Liver (tissue), 9 donors: ENCODE results near the gene TGM6. TPM values are rescaled to one million over a fixed set of nuclear protein-coding genes. Genes with fewer than 3 reads are reported as not detected.

Source experiments
- DNase-seq: peaks from one replicate; pipeline ENCODE4 v3.0.0-alpha.2; 2017; ENCODE audit warnings: low spot score
- H3K27ac ChIP-seq, 2 donors: one replicate each; pipeline ENCODE4 v1.7.0; 2013; ENCODE audit warnings: inconsistent platforms in 2 of 2, low read length in 2 of 2, control low read depth in 1 of 2, low read depth in 1 of 2, mild to moderate bottlenecking in 1 of 2
- H3K27me3 ChIP-seq, 4 donors: one replicate each; pipeline versions ENCODE4 v1.6.1 to v1.7.0; 2013; ENCODE audit warnings: low read length in 3 of 4, inconsistent platforms in 1 of 4, mild to moderate bottlenecking in 1 of 4, moderate library complexity in 1 of 4; ENCODE audit not compliant: control insufficient read depth in 4 of 4, insufficient read depth in 4 of 4
- H3K36me3 ChIP-seq, 4 donors: one replicate each; pipeline versions ENCODE4 v1.6.1 to v1.7.0; 2013; ENCODE audit warnings: low read length in 3 of 4, mild to moderate bottlenecking in 3 of 4, low read depth in 1 of 4, moderate library complexity in 1 of 4; ENCODE audit not compliant: control insufficient read depth in 4 of 4, insufficient read depth in 3 of 4
- H3K4me1 ChIP-seq, 4 donors: one replicate each; pipeline versions ENCODE4 v1.6.1 to v1.7.0; 2013; ENCODE audit warnings: low read length in 3 of 4, mild to moderate bottlenecking in 3 of 4, moderate library complexity in 1 of 4; ENCODE audit not compliant: control insufficient read depth in 4 of 4, insufficient read depth in 4 of 4
- H3K4me3 ChIP-seq, 3 donors: one replicate each; pipeline versions ENCODE4 v1.6.1 to v1.7.0; 2013; ENCODE audit warnings: low read length in 3 of 3, control low read depth in 1 of 3, low read depth in 1 of 3, mild to moderate bottlenecking in 1 of 3
- H3K9ac ChIP-seq, 2 donors: one replicate each; pipeline ENCODE4 v1.7.0; 2013; ENCODE audit warnings: low read length in 2 of 2, mild to moderate bottlenecking in 2 of 2, moderate library complexity in 2 of 2, control low read depth in 1 of 2, low read depth in 1 of 2
- H3K9me3 ChIP-seq, 4 donors: one replicate each; pipeline versions ENCODE4 v1.6.1 to v1.7.0; 2013; ENCODE audit warnings: low read length in 3 of 4; ENCODE audit not compliant: control insufficient read depth in 4 of 4
- CTCF ChIP-seq: fragments of 150-350 bp; IDR thresholded peaks from 2 replicates; pipeline ENCODE4 v1.5.1; 2017; ENCODE audit warnings: improper control_type of control experiment, low read depth, low read length; ENCODE audit not compliant: missing input control
- EGR1 ChIP-seq, 2 donors: IDR thresholded peaks; 2 replicates each; pipeline ENCODE4 v1.6.1; 2016 to 2018; ENCODE audit warnings: antibody characterized with exemption in 2 of 2, low read depth in 2 of 2
- FOXA1 ChIP-seq: IDR thresholded peaks from 2 replicates; pipeline ENCODE4 v1.6.1; 2016; ENCODE audit warnings: antibody characterized with exemption
- FOXA2 ChIP-seq: IDR thresholded peaks from 2 replicates; pipeline ENCODE4 v1.6.1; 2016; ENCODE audit warnings: antibody characterized with exemption
- GABPA ChIP-seq, 2 donors: IDR thresholded peaks in 1 of 2; conservative IDR thresholded peaks in 1 of 2; 2 replicates each; pipeline ENCODE4 v1.6.1; 2016; ENCODE audit warnings: antibody characterized with exemption in 2 of 2, mild to moderate bottlenecking in 1 of 2, moderate library complexity in 1 of 2
- HNF4A ChIP-seq, 2 donors: conservative IDR thresholded peaks; 2 replicates each; pipeline ENCODE4 v1.6.1; 2016; ENCODE audit warnings: antibody characterized with exemption in 2 of 2, mild to moderate bottlenecking in 2 of 2
- HNF4G ChIP-seq: IDR thresholded peaks from 2 replicates; pipeline ENCODE4 v1.6.1; 2016; ENCODE audit warnings: antibody characterized with exemption
- JUND ChIP-seq, 2 donors: IDR thresholded peaks; 2 replicates each; pipeline ENCODE4 v1.6.1; 2016; ENCODE audit warnings: antibody characterized with exemption in 2 of 2
- RAD21 ChIP-seq, 2 donors: IDR thresholded peaks; 2 replicates each; pipeline ENCODE4 v1.6.1; 2016; ENCODE audit warnings: antibody characterized with exemption in 2 of 2, mild to moderate bottlenecking in 2 of 2
- RXRA ChIP-seq, 2 donors: IDR thresholded peaks; 2 replicates each; pipeline ENCODE4 v1.6.1; 2017 to 2018; ENCODE audit warnings: antibody characterized with exemption in 2 of 2, mild to moderate bottlenecking in 1 of 2
- SP1 ChIP-seq: IDR thresholded peaks from 2 replicates; pipeline ENCODE4 v1.6.1; 2018; ENCODE audit warnings: antibody characterized with exemption, mild to moderate bottlenecking
- TAF1 ChIP-seq: conservative IDR thresholded peaks from 2 replicates; pipeline ENCODE4 v1.6.1; 2016; ENCODE audit warnings: antibody characterized with exemption, mild to moderate bottlenecking
- YY1 ChIP-seq: IDR thresholded peaks from 2 replicates; pipeline ENCODE4 v1.6.1; 2016; ENCODE audit warnings: antibody characterized with exemption, mild to moderate bottlenecking
- WGBS: extraction: QIAGEN DNeasy Blood & Tissue Kit; methylation state at CpG from one replicate; pipeline ENCODE4 v1.1.7; 2013; 5-methylcytosine and 5-hydroxymethylcytosine counted together
- polyA plus RNA-seq, 2 donors: library from polyadenylated mRNA; stranded (reverse) in 1 of 2; unstranded in 1 of 2; fragments of 200-250 nt in 1 of 2; fragments of >200 nt in 1 of 2; fragmentation: Nextera tagmentation in 1 of 2; extraction: Ambion mirVana in 1 of 2; gene quantifications; one replicate each; pipeline versions ENCODE4 v1.2.1 to v1.2.3, GENCODE V29; 2013 to 2015
- total RNA-seq, 2 donors: library from RNA; depleted of rRNA; stranded (reverse); fragments of >200 nt; gene quantifications; one replicate each; pipeline ENCODE4 v1.2.3, GENCODE V29; 2014
- TF ChIP-seq, protein P1 (sequence below): IDR thresholded peaks from 2 replicates; pipeline ENCODE4 v1.6.1; 2016; ENCODE audit warnings: antibody characterized with exemption
- TF ChIP-seq, protein P2 (sequence below): IDR thresholded peaks from 2 replicates; pipeline ENCODE4 v1.6.1; 2016; ENCODE audit warnings: antibody characterized with exemption
- TF ChIP-seq, protein P3 (sequence below): IDR thresholded peaks from 2 replicates; pipeline ENCODE4 v1.6.1; 2016; ENCODE audit warnings: antibody characterized with exemption
- donor health status: healthy.
- donor health status: healthy.
- donor health status: healthy.
- donor health status: healthy.
- donor health status: healthy.

The TGM6 gene
- total and polyA plus RNA-seq, 4 donors: not detected

- no peaks in the 10 kb centered on the region for H3K36me3 ChIP-seq
- H3K27ac ChIP-seq: no peak overlapping the region
- no peak overlapping the region for H3K9ac ChIP-seq
- peaks cover 0 to 2% (median 0%) of the 10 kb centered on the region in 4 donors for H3K9me3 ChIP-seq
- H3K4me1 ChIP-seq: no peaks in the 10 kb centered on the region
- no peak for DNase-seq
- WGBS: 88% methylated on average over 12 of the region's 12 CpGs
- no peaks in the 10 kb centered on the region for H3K27me3 ChIP-seq
- TF ChIP-seq EGR1 (IDR thresholded peaks at IDR 0.05; ENCODE audit: low read depth in 2 of 2) (no peak), JUND (IDR thresholded peaks at IDR 0.05) (no peak), CTCF (no peak), RXRA (IDR thresholded peaks at IDR 0.05) (no peak), RAD21 (IDR thresholded peaks at IDR 0.05) (no peak), YY1 (no peak), HNF4A (conservative IDR thresholded peaks at IDR 0.05) (no peak), FOXA1 (no peak), FOXA2 (no peak), TAF1 (no peak), SP1 (no peak), GABPA (IDR thresholded peaks at IDR 0.05 in 1 of 2, conservative IDR thresholded peaks at IDR 0.05 in 1 of 2) (no peak), HNF4G (no peak)
- TF ChIP-seq, protein P1, sequence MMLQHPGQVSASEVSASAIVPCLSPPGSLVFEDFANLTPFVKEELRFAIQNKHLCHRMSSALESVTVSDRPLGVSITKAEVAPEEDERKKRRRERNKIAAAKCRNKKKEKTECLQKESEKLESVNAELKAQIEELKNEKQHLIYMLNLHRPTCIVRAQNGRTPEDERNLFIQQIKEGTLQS: no peak
- TF ChIP-seq, protein P2, sequence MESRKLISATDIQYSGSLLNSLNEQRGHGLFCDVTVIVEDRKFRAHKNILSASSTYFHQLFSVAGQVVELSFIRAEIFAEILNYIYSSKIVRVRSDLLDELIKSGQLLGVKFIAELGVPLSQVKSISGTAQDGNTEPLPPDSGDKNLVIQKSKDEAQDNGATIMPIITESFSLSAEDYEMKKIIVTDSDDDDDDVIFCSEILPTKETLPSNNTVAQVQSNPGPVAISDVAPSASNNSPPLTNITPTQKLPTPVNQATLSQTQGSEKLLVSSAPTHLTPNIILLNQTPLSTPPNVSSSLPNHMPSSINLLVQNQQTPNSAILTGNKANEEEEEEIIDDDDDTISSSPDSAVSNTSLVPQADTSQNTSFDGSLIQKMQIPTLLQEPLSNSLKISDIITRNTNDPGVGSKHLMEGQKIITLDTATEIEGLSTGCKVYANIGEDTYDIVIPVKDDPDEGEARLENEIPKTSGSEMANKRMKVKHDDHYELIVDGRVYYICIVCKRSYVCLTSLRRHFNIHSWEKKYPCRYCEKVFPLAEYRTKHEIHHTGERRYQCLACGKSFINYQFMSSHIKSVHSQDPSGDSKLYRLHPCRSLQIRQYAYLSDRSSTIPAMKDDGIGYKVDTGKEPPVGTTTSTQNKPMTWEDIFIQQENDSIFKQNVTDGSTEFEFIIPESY: no peak
- TF ChIP-seq, protein P3, sequence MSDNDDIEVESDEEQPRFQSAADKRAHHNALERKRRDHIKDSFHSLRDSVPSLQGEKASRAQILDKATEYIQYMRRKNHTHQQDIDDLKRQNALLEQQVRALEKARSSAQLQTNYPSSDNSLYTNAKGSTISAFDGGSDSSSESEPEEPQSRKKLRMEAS: no peak
- no peak overlapping the region for H3K4me3 ChIP-seq
Measured at GRCh38 chr20:2394411-2395055, 13.8 kb downstream of the TGM6 start.

DNA sequence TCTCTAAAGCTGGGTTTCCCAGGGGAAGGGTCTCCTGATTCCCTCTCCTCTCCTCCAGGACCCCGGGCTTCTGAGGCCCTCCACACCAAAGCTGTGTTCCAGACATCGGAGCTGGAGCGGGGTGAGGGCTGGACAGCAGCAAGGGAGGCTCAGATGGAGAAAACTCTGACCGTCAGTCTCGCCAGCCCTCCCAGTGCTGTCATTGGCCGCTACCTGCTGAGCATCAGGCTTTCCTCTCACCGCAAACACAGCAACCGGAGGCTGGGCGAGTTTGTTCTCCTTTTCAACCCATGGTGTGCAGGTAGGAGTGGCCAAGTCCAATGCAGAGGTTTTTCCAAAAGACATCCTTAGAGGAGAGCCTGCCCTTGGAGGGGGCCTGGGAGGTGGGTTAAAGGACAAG lies 14.4 kb downstream of the TGM6 start:
- no peaks in the 10 kb centered on the region for H3K36me3 ChIP-seq
- DNase-seq: no peak
- no peaks in the 10 kb centered on the region for H3K27me3 ChIP-seq
- H3K4me3 ChIP-seq: no peak overlapping the region
- H3K9ac ChIP-seq: no peak overlapping the region
- peaks cover 0 to 2% (median 0%) of the 10 kb centered on the region in 4 donors for H3K9me3 ChIP-seq
- H3K4me1 ChIP-seq: no peaks in the 10 kb centered on the region
- TF ChIP-seq SP1 (no peak), FOXA1 (no peak), JUND (IDR thresholded peaks at IDR 0.05) (no peak), YY1 (no peak), FOXA2 (no peak), CTCF (no peak)
- TF ChIP-seq, protein P2: no peak
- 79% methylated on average over 9 of the region's 9 CpGs for WGBS
- H3K27ac ChIP-seq: no peak overlapping the region
